GM18870 (cell line): Measurements from ENCODE around the gene OSBPL10.
"Not testable (repeated sequence)": the region's sequence is repeated elsewhere in the genome, so short reads cannot be mapped to it uniquely, and the experiment has no call there.

ENCODE experiments used
- ATAC-seq: cut with Tn5 transposase; IDR thresholded peaks from one replicate; pipeline ENCODE4 v1.9.1; 2021; ENCODE audit warnings: moderate library complexity; ENCODE audit not compliant: unreplicated experiment

OSBPL10 gene

DNA sequence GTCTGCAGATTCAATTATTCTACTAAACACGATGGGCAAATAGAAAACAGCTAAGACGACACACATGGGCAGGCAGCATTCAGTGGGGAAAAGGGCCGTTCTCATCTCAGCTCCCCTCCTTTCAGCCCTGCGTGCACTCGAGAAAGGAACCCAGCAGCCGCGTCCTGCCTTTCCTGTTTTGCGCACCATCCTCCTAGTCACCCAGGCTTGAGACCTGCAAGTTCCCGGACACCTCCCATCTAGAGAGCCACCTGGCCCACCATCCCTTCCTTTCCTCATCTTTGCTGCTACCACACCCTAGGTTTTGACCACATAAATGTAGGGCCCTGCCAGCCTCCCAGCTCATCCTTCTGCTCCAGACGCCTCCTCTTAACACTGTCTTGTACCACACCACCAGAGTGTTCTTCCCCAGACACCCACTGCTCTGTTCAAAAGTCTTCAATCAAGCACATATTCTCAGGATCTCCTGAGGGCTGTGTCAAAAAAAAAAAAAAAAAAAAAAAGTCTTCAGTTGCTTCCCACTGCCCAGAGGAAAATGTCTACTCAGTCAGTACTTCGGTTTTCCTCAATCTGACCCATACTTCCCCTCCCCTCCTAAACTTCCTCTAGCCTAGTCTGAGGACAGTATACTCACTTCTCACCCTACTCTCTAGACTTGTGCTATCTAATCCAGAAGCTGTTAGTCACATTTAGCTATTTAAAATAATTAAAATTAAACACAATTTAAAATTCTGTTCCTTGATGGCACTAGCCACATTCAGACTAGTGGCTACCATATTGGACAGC, 266.4 kb downstream of the OSBPL10 start:
- ATAC-seq, result no peak

GRCh38 chr3:31713816-31714215, 267.2 kb downstream of the OSBPL10 start:
- no peak for ATAC-seq

DNA sequence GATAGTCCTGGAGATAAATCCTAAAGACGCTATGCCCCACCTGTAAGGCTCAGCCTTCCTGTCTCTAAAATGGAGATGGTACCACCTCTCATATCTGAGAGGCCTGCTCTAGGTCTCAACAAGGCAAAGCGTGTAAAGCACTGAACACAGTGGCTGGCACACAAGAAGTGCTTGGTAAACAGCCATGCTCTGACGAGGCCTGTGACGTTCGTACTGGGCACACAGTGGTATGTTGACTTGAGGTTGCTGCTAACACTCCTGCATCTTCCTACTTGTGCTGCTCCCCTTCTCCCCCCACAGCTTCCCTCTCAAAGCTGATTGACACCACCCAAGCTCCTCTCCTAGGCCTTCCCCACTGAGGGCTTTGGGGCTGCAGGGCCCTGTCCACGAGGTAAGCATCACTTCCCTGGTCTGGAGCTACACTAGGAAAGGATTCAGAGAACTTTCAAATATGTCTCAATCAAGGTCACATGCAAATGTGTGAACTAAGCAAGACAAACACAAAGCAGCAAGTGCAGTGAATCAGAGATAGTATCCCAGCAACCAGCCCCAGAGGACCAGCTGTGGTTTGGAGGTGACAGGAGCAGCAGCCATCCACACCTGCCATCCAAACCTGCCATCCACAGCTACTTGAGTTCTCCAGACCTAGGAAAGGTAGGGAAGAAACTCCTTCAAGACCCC, 270.8 kb downstream of the OSBPL10 start:
- no peak for ATAC-seq

DNA sequence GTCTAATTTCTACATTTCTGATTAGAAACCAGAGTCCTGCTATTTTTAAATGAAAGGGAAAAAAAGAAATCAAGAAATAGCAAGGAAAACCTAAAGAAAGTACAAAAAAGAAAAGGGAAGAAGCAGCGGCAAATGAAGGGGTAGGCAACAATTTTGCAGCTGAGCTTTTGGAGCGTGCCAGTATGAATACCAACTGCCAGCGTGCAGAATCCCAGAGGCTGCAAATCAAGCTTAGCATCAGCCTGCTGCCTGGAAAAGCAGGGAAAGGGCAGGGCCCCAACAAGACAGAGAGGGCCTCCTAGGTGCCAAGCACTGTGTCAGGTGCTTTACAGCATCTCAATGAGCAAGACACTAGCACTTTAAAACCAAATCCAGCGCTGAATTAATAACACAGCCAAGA, 271.5 kb downstream of the OSBPL10 start:
- ATAC-seq, result no peak

DNA sequence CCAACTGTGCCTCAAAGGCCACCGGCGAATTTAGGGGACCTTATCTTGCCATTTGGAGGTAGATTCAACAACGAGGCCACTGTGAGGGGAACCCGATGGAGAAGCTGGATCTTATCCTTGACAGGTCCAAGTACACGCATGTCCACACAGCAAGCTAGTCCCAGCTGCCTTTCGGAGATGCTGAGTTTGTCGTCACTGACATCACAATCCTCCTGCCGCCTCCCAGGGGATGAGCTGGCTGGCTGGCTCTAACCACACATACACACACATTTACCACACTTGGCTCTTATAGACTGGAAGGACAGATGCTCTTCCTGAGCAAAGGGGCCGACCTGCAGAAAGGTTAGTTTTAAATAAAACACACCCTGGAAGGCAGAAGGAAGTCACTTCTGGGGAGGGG, 272.1 kb downstream of the OSBPL10 start:
- no peak for ATAC-seq

DNA sequence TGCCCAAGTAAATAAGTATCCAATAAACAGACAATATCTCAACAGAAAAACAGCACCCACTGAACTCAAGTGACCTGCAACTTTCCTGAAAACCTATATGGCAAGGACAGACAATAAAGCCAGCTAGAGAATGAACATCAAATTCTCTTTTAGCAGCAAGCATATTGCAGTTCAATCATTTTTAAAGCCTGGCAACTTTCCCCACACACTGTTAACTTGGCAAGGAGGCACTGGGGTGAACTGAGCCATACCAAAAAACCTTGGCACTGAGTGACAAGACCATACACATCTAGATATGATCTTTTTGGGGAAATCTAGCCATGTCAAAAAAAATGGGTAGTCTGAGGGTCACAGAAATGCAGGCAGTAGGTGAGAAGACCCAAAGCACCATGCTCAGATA, 273.8 kb downstream of the OSBPL10 start:
- no peak for ATAC-seq

DNA sequence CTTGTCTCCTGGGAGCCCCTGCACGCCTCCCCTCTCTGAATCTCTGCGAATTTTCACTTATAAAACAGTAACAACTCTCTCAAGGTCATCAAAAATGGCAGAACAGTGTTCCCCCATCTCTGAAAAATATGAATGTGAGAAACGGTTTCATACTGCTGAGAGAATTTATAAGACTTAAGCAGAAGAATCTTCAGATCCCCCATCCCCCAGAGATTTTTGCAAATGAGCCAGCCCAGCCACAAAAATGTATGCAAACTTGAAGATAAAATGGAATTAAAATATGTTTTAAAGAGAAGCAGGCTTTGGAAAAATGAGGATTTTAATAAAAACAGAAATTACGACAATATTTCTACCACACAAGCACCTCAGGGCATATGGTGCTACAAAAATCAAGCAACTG, 275.3 kb downstream of the OSBPL10 start:
- ATAC-seq, result no peak

DNA sequence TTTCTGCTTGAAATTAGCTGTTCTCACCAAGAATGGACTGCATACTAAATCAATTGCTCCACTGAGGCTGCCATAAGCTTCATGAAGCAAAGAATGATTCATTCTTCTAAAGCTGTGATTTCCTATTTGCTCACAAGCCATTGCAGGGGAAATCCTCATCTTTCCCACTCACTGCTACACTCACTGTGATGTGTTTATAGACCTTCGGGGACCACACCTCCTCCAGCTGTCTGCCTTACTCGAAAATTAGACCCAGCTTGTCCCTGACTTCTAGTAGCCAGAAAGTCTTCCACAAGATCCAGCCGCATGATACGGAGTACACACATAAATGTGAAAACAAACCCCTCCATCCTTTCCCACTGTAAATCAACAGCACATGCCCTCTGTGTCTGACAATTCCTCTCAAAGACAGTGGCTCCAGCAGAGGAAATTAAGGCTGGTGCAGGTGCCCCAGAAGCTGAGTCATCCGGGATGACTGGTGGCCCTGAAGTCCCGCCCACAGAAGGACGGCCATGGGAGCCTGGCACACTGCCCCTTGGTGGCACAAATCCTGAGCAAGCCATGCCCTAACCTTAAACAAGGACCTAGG, 276.4 kb downstream of the OSBPL10 start:
- no peak for ATAC-seq

GRCh38 chr3:31704156-31704555, 276.9 kb downstream of the OSBPL10 start:
- no peak for ATAC-seq

- ATAC-seq, result no peak
Measured at GRCh38 chr3:31701286-31701685, 279.8 kb downstream of the OSBPL10 start.

GRCh38 chr3:31699309-31699953, 281.6 kb downstream of the OSBPL10 start:
- ATAC-seq, result no peak

GRCh38 chr3:31696815-31697548, 284.1 kb downstream of the OSBPL10 start:
- no peak for ATAC-seq

DNA sequence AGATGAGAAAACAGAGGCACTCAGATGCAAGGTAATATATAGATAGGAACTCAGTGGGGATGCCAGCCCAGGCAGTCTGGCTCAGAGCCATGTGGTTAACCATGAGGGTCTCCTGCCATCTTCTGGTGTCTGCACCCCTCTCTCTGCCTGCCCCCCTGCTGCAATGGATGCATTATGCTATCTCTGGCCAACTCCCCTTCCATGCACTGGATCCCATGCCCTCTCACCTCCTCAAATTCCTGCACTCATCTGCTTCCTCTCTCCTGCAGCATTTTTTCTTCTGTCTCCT, 285.1 kb downstream of the OSBPL10 start:
- no peak for ATAC-seq

GRCh38 chr3:31695280-31696008, 285.6 kb downstream of the OSBPL10 start:
- no peak for ATAC-seq

- ATAC-seq, result no peak
Measured at GRCh38 chr3:31693346-31693745, 287.7 kb downstream of the OSBPL10 start.

GRCh38 chr3:31692751-31693150, 288.3 kb downstream of the OSBPL10 start:
- no peak for ATAC-seq

- ATAC-seq, result no peak
Measured at GRCh38 chr3:31690771-31691170, 290.3 kb downstream of the OSBPL10 start.

DNA sequence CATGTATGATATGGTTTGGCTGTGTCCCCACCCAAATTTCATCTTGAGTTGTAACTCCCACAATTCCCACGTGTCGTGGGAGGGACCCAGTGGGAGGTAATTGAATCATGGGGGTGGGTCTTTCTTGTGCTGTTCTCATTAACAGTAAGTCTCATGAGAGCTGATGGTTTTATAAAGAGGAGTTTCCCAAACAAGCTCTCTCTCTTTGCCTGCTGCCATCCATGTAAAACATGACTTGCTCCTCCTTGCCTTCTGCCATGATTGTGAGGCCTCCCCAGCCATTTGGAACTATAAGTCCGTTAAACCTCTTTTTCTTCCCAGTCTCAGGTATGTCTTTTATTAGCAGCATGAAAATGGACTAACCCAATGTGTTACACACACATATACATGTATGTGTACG, 291.5 kb downstream of the OSBPL10 start:
- not testable (repeated sequence) for ATAC-seq

- no peak for ATAC-seq
Measured at GRCh38 chr3:31688984-31689383, 292.1 kb downstream of the OSBPL10 start.

DNA sequence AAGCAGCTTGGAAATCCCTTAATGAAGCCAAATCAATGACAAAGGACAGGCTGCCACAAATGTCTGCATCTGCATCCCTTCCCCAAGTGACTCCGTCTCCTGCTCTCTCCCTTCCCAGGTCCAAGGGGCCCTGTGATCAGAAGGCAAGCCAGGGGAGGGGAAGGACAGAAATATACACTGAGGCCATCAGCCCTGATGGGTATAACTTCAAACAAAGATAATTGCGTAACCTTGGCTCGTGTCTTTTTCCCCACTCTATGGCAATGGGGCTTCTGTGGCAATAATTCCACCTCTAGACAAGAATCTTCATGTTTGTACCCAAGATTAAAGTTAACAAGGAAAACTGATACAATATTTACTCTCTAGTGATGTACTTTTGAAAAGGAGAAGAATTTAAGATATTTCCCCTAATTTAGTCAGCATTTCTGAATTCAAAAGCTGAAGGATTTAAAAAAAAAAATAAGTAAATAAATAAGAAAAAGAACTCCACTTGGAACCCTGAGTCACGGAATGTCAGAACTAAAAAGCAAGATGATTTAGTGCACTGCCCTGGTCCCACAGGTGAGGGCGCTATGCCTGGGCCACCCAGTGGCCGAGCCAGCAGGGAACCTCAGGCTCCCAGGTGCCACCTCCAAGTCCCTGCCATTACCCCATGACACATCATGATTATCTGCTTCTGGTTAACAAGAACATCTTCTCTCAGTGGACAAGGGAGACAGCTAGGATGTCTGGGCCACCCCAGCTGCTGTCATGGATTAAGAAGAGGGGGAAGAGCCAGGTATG, 293.9 kb downstream of the OSBPL10 start:
- ATAC-seq, result no peak
